WERI-Rb-1 (cell line): ENCODE data around the gene CEACAM16.

Source experiments
- DNase-seq: peaks from one replicate; pipeline ENCODE4 v3.0.0-alpha.2; 2020
- H3K27ac ChIP-seq: fragments of 250-450 bp; sonication (Bioruptor Pico); 2 replicates; pipeline ENCODE4 v1.5.1; 2020; ENCODE audit warnings: mild to moderate bottlenecking, moderate library complexity
- H3K27me3 ChIP-seq: fragments of 250-450 bp; sonication (Bioruptor Pico); 2 replicates; pipeline ENCODE4 v1.5.1; 2021; ENCODE audit warnings: mild to moderate bottlenecking, low read depth, moderate library complexity; ENCODE audit not compliant: insufficient read depth, severe bottlenecking
- H3K36me3 ChIP-seq: fragments of 250-450 bp; sonication (Bioruptor Pico); 2 replicates; pipeline ENCODE4 v1.5.1; 2020; ENCODE audit warnings: mild to moderate bottlenecking, moderate library complexity
- H3K4me3 ChIP-seq: 2 replicates; pipeline ENCODE4 v1.5.1; 2011; ENCODE audit warnings: low read depth, mild to moderate bottlenecking, control low read depth, low read length
- H3K9me3 ChIP-seq: fragments of 250-450 bp; sonication (Bioruptor Pico); 2 replicates; pipeline ENCODE4 v1.5.1; 2021; ENCODE audit warnings: mild to moderate bottlenecking, moderate library complexity; ENCODE audit not compliant: severe bottlenecking
- TF ChIP-seq, protein P1 (sequence below): IDR thresholded peaks from 2 replicates; pipeline ENCODE4 v1.5.1; 2011; ENCODE audit warnings: low read depth, mild to moderate bottlenecking, control low read depth, inconsistent platforms, low read length

Gene CEACAM16

DNA sequence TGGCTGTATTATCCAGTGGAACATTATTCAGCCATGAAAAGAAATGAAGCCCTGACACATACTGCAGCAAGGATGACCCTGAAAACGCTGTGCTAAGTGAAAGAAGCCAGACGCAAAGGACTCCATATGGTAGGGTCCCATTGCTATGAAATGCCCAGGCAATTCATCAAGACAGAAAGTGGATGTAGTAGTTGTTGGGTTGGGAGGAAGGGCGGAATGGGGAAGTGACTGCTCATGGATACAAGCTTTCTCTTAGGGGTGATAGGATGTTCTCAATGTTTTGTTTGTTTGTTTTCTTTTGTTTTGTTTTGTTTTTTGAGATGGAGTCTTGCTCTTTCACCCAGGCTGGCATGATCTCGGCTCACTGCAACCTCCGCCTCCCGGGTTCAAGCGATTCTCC, 11.1 kb upstream of the CEACAM16 start:
- H3K27me3 ChIP-seq, result no peaks in the 10 kb centered on the region
- no peak overlapping the region for H3K27ac ChIP-seq
- TF ChIP-seq, protein P1, sequence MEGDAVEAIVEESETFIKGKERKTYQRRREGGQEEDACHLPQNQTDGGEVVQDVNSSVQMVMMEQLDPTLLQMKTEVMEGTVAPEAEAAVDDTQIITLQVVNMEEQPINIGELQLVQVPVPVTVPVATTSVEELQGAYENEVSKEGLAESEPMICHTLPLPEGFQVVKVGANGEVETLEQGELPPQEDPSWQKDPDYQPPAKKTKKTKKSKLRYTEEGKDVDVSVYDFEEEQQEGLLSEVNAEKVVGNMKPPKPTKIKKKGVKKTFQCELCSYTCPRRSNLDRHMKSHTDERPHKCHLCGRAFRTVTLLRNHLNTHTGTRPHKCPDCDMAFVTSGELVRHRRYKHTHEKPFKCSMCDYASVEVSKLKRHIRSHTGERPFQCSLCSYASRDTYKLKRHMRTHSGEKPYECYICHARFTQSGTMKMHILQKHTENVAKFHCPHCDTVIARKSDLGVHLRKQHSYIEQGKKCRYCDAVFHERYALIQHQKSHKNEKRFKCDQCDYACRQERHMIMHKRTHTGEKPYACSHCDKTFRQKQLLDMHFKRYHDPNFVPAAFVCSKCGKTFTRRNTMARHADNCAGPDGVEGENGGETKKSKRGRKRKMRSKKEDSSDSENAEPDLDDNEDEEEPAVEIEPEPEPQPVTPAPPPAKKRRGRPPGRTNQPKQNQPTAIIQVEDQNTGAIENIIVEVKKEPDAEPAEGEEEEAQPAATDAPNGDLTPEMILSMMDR, result no peak
- DNase-seq, result no peak
- H3K4me3 ChIP-seq, result no peak overlapping the region
- H3K9me3 ChIP-seq, result no peaks in the 10 kb centered on the region
- H3K36me3 ChIP-seq, result 0 out of 2 replicates have a peak, but pooled peaks cover 3% of the 10 kb centered on the region

DNA sequence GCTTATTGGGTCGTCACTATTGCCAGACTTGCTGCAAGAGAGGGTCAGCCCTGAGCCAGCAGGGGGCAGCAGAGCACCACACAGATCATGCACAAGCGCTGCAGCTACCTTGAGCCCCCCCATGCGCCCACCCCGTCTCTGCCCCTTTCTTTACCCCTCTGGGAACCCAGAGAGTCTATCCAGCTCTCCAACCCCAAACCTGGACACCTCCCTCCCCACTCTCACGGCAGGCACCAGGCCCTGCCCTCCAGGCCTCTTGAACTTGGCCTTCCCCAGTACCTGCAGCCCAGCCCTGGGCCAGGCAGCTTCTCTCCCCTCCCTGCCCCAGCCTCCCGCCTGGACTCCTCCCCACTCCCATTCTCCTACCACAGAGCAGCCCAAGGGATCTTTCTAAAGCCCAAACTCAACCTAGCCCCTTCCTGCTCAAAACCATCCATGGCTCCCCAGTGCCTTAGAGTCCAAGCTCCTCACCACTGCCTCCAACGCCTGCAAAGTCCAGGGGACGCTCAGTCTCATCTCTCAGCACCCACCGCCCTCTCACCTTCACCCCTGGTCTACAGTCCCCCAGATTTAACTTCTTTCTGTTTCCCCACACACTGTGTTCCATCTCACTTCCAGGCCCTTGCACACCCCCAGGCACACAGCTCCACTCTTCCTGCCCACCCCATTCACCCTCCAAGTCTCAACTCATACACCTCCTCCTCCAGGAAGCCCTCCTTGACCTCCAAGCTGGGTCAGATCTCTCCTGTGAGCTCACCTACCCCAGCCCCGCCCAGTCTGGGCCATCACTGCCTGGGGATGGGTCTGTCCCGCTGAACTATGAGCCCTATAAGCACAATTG, 9.4 kb upstream of the CEACAM16 start:
- H3K9me3 ChIP-seq, result no peaks in the 10 kb centered on the region
- H3K27ac ChIP-seq, result no peak overlapping the region
- no peaks in the 10 kb centered on the region for H3K27me3 ChIP-seq
- no peak overlapping the region for H3K4me3 ChIP-seq
- TF ChIP-seq, protein P1, result peak; percentile 92
- H3K36me3 ChIP-seq, result no peaks in the 10 kb centered on the region
- DNase-seq, result peak; percentile 80

DNA sequence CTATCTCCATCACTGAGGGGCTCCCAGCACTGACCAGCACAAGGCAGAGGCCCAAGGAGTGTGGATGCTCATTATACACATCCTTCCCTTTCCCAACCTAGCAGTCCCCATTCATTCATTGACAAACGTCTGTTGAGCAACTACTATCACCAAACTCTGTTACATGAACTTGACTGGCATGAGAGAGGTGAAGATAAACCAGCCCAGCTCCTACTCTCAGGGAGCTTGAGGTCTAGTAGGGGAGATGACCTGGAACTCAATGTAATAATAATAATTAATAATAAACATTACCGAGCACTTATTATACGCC, 8.9 kb upstream of the CEACAM16 start:
- Histone ChIP-seq H3K36me3 (no peaks in the 10 kb centered on the region), H3K27ac (no peak overlapping the region), H3K4me3 (no peak overlapping the region), H3K9me3 (no peaks in the 10 kb centered on the region), H3K27me3 (no peaks in the 10 kb centered on the region)
- TF ChIP-seq, protein P1, result no peak
- DNase-seq, result no peak

DNA sequence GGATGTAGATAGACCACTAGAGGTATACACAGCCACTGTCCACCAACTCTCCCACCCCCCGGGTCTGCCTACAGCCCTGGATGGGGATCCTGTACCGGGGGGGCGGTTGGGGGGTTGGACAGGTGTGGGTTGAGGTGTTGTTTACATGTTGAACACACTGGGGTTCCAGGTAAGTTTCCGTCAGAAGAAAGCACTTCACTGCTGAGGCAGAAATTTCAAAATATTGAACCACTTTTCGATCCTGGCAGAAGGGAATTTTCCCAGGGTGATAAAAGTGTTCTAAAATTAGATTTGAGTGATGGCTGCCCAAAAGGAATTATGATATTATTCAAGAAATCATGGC, 6.6 kb upstream of the CEACAM16 start:
- no peak for DNase-seq
- TF ChIP-seq, protein P1, result no peak
- Histone ChIP-seq H3K9me3 (no peaks in the 10 kb centered on the region), H3K27me3 (no peaks in the 10 kb centered on the region), H3K27ac (no peak overlapping the region), H3K4me3 (no peak overlapping the region), H3K36me3 (no peaks in the 10 kb centered on the region)

DNA sequence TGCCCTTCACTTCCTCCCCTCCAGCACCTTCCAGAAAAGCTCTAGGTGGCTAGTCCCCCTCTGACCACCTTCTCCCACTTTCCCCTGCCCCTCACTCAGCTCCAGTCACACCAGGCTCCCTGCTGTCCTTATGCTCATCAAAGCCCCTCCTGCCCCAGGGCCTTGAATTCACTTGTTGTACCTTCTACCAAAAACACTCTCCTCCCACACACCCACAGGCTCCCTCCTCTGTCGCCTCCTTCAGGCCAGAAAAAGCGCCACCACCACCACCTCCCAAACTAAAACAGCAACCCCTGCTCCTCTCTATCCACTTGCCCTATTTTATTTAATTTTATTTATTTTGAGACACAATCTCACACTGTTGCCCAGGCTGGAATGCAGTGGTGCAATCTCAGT, 4.8 kb upstream of the CEACAM16 start:
- Histone ChIP-seq H3K4me3 (no peak overlapping the region), H3K27ac (no peak overlapping the region), H3K27me3 (no peaks in the 10 kb centered on the region), H3K9me3 (no peaks in the 10 kb centered on the region), H3K36me3 (no peaks in the 10 kb centered on the region)
- no peak for DNase-seq
- TF ChIP-seq, protein P1, result peak; percentile 41
